GM19324 (cell line): ENCODE results near the gene PIP5KL1.
A peak's percentile ranks its signal among the peaks of the same experiment; 100 is the strongest.

Experiments
- ATAC-seq: cut with Tn5 transposase; IDR thresholded peaks from one replicate; pipeline ENCODE4 v1.9.1; 2021; ENCODE audit warnings: mild to moderate bottlenecking, moderate library complexity; ENCODE audit not compliant: unreplicated experiment, low FRiP score

PIP5KL1 gene

DNA sequence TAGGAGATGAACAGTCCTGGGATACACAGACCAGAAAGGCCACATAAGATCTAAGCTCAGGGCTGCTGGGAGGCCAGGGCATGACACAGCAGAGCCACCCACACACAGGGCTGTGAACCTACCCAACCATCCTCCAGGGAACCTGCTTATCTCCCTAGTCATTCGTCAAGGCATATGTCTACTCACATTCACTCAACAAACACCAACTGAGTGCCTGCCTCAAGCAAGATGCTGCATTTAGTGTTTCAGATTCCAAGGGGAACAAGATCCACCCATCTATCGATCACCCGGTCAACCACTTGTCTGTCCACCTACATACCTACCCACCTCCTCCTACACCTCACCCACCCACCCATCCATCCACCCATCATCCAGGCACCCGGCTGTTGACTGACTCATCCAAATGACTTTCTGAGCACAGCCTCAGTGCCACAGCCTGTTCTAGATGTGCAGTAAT, 5.2 kb upstream of the PIP5KL1 start:
- no peak for ATAC-seq

DNA sequence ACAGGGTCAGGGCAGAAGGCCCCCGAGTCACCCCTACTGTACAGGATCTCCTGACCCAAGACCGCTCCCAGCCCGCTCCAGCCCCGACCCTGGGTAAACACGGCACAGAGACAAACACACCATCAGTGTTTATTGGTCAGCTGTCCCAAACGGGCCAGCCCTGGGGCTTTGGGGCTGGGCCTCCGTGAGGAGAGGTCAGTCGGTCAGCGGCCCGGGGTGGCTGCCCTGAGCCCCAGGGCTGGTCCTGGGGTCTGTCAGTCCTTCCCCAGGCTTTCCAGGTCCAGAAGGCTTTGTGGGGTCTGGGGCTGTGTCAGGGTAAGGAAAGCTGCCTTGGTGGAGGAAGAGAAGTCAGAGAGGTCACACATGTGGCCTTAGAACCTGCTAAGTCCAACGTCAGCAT, 4.4 kb upstream of the PIP5KL1 start:
- no peak for ATAC-seq

DNA sequence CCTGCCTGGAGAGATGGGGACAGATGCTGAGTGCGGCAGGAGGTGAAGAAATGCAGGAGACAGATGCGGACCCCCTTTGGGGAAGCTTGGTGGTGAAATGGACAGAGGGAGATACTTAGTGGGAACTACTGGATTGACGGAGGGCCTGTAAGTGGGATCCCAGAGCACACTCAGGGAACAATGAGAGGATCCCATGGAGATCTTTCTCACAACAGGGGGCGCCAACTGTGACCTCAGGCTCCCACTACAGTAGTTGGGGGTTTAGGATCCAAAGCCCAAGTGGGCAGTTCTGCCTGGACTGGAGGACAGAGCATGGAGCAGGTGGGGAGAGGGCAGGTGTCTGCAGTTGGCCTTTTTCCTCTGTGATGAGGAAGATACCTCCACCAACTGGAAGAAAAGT, 3.7 kb upstream of the PIP5KL1 start:
- ATAC-seq: no peak

DNA sequence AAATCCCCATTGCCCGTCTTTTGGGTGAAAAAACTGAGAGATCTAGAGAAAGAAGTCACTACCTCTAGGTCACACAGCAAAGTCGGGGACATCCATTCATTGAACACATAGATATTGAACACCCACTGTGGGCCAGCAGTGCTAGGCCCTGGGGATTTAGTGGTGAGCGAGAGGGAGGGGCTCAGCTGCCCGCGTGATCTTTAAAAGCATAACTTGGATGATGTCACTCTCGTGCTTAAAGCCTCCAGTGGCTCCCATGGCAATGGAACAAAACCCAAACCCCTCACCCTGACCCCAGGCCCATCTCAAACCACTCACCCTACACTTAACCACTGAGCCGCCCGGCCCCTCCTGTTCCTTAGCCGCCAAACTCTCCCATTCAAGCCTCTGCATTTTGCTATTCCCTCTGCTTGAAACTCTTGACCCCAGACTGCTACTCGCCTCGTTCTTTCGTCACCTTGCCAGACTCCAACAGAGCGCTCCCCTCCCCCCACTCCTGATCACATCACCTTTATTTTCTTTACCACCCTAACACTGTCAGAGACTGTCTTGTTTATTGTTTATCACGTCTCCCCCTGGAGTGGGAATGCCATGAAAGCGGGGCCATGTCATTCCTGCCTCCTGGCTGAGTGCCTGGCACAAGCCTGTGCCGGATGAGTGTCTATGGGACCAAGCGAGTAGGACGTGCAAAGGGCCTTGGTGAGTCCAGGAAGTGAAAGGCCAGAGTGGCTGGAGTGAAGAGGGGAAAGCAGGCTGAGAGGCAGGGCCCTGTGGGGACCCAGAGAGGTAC, 710 bp upstream of the PIP5KL1 start:
- peak; percentile 13 for ATAC-seq

DNA sequence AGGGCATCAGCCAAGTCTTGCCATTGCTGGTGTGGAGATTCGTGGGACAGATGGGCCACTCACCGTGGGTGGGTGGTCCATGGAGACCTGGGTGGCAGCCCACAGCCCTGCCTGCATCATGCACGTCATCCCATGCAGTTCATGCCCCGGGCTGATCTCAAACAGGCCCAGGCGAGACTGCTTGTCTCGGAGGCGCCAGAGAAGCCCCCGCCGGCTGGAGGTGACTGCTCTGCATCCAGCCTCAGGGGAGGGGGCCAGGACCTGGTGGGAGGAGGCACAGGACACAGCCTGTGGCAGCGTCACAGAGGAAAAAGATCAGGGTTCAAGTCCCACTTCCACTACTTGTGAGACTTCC, 975 bp downstream of the PIP5KL1 start:
- no peak for ATAC-seq

DNA sequence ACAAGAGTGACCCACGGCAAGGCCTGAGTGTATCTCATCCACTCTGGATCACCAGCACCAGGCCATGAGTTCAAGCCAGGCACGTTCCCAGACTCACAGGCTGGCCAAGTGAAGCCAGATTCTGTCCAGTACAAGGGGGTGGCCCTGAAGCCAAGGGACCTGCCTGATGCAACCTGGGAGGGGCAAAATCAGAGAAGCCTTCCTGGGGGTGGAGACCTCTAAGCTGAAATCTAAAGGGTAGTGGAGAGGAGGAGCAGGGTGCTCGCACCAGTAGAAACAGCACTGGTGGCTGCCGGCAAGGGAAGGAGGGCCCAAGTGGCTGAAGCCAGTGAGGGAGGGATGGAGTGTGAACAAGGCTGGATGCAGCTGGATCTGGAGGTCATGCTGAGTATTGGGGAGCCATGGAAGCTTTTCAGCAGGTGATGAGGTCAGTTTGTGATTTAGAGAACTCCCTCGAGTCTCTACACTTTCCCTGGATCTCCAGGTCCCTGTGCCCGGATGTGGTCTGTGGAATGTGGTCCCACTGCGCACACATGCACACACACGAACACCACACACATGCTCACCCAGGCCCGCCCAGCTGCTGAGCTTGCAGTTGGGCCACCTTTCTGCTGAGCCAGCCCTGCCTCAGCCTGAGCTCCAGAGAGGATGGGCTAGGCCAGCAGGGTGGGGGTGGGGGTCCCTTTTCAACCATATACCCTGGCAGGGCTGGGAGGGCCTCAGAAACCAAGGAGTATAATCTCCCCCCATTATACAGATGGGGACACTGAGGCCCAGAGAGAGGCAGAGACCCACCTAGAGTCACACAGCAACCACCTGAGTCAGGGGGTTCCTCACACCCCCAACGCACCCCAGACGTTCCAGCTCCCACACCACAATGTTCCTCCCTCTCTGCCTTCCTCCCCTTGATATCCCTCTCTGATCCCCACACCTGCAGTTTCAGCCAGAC, 1.6 kb downstream of the PIP5KL1 start:
- ATAC-seq: no peak

DNA sequence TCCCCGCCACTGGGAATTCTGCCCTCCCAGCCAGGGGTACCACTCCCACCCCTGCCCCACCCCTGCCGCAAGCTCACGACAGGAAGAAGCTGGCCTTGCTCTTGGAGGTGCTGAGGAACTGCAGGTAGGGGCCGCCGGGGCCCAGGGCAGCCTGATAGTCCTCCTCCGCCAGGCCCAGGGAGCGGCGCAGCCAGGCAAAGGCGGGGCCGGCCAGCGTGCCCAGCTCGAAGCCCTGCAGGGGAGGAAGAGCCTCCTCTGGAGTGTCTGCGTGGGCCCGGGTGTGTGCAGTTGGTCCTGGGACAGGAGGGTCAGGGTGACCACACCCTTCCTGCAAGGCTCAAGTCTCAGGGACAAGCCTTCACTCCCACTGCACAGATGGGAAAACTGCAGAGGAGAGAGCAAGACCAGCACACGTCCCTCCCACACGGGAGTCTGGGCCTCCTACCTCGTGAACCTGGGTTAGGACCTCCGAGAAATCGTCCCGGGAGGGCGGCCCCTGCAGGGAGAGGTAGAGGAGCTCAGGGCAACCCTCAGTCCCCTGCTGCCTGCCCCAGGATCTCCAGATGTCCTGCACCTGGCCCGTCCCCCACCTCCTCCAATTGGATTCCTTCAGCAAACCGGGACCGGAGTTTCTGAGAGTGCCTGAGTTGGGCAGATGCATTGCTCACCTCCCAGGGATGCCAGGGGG, 2.4 kb downstream of the PIP5KL1 start:
- ATAC-seq: no peak

DNA sequence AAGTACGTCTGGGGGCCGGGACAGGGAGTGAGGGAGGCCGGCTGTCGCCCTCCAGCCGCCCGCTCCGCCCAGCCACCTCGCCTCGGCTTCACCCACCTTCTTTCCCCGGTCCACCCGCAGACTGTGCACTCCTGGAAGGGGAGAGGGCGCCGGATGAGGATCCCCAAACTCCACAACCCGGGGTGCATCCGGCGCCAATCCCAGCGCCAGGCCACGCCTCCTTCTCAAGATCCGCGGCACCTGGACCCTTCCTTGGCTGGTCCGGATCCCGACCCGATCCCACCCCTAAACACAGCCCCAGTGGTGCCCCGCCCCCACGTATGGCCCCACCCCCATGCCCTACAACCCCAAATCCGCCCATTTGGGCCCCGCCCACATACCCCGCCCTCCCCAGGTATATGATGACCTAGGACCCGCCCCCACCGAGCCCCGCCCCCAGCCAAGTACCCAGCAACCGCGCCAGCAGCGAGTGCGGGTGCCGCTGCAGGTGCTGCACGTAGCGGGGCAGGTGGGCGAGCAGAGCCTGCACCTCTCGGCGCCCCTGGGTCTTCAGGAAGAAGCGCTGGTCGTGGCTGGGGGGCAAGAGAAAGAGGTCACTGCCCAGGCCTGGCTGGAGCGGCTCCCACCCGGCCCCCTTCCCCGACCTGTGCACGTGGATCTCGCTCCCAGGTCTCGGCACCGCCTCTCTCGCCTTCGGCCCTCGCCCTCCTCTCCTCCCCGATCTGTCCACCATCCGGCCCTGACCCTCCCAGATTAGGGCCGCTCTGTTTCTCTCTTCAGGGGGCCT, 3.2 kb downstream of the PIP5KL1 start:
- no peak for ATAC-seq

DNA sequence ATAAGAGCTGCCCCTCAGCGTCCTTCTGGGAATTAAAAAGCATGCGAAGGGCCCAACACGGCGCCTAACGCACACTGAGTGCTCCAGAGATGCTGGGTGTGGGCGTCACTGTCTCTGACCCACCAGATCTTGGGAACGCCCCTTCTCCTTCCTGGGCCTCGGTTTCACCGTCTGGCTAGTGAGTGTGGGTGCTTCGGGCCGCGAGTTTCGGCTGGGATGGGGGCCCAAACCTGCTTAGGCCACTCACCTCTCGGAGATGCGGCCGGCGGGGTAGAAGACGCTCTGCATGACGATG, 3.7 kb downstream of the PIP5KL1 start:
- no peak for ATAC-seq

DNA sequence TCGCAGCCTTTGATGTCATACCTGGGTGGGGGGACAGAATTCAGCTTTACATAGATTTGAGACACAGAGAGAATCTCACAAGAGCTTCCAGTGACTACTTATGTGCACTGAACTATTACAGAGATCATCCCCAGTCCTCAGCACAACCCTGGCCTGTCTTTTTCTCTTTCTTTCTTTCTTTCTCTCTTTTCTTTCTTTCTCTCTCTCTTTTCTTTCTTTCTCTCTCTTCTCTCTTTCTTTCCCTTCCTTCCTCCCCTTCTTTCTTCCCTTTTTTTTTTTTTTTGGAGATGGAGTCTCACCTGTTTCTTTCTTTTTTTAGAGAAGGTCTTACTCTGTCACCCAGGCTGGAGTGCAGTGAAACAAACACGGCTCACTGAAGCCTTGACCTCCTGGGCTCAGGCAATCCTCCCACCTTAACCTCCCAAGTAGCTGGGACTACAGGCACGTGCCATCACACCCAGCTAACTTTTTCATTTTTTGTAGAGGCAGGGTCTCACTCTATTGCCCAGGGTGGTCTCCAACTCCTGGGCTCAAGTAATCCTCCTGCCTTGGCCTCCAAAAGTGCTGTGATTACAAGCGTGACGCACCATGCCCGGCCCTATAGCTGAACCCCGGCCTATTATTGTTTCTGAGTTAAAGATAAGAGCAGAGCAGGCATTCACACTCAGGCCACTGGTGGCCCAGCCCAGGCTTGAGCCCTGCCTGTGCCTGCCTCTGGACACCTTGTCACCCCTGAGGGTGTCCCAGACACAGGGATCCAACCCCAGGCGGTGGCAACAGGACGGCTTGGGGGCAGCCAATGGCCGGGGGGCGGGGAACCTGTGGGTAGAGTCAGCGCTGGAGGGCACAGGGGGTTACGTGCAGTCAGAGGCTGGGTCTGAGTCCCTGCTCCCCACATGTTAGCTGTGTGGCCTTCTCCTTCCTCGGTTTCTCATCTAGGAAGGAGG, 4.3 kb downstream of the PIP5KL1 start:
- ATAC-seq: no peak

DNA sequence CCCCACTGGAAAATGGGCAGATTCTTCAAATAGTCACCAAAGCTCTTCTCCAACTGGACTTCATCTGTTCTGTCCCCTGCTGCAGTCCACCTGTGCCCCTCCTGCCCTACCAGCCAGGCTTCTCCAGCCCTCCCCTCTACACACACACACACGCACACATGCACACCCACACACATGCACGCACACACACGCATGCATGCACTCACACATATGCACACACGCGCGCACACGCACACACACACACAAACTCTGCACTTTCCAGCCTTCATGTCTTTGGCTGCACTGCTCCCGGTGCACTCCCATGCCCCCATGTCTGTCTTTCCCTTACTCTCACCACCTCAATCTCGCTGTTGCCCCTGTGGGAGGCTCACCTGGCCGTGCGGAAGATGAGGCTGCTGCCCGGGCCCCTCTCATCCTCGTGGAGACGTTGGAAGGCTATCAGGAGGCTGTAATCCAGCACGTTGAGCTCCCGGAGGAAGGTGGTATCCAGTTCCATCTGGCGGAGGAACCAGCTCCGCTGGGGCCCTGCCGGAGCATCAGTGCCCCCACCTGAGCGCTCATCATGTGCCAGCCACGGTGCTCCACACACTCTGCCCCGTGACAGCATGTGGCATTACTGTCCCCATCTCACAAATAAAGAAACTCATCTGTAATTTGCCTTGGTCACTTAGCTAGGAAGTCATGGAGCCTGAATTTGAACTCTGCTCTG, 5.7 kb downstream of the PIP5KL1 start:
- ATAC-seq: no peak

DNA sequence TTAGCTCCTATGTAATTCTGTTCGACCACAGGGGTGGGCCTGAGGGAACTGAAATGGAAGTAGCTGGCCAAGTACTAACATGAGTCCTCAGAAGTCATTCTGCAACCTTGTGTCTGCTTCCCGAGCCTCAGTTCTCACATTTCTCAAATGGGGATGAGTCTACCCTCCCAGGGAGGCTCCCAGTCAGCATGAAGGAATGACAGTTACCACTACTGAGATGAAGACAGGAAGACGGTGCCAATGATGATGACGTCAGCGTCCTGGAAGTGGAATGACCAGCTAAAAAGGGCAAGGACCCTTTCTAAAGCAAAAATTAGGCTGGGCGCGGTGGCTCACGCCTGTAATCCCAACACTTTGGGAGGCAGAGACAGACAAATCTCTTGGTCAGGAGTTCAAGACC, 6.8 kb downstream of the PIP5KL1 start:
- no peak for ATAC-seq

DNA sequence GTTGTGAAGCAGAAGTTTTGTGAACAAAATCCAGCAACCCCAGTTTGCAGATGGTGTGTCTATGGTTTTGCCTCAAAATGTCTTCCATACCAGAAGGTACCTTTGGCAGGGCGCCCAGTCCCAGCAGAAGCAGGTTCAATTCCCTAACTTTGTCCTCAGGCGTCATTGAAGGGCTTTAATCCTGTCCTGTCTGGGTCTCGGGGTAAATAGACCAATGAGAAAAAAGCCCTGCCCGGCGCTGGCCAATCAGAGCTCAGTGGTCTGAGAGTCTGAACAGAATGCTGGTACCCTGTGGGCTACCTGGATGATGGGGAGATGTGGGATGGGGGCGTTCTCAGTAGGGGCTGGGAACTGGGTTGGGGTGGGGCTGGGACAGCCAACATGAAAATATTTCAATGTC, 7.5 kb downstream of the PIP5KL1 start:
- ATAC-seq: no peak

DNA sequence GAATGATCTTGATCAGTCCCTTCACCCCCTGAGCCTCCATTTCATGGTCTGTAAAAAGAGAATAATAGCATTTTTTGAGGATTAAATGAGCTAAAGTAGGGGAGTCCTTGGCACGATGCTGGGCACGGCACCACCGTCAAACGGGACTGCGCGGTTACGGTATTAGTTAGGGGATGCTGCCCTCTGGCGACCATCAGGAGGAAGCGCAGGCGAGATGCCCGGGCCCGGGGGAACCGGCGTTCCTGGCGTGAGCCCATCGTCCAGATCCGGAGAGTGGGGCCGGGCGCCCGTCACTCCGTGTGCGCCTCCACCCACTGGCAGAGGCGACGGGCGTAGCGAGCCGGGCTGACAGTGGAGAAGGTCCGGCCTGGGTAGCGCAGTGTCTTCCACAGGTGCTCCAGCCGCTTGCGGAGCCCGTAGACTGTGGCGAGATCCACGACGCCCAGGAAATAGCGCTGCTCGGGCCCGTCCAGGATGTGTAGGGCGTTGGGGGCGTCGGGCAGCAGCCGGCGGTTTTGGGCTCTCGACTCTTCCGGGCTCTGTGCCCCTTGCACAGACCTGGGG, 8.9 kb downstream of the PIP5KL1 start:
- no peak for ATAC-seq

DNA sequence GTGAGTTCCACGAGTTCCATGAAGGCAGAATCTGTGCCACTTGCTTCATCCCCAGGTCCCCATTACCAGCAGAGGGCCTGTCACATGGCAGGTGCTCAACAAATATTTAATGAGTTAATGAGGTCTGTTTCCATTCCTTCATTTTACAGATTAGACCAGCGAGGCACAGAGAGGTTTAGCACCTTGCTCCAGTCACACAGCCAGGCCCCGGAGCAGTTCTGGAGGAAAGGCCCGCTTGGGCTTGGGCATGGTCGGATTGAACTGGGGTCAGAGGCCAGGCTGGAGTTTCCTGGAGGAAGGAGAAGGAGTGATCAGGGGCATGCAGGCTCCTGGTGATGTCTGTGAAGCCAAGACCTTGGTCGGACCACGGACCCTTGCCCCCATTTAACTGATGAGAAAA, 9.8 kb downstream of the PIP5KL1 start:
- ATAC-seq: no peak

DNA sequence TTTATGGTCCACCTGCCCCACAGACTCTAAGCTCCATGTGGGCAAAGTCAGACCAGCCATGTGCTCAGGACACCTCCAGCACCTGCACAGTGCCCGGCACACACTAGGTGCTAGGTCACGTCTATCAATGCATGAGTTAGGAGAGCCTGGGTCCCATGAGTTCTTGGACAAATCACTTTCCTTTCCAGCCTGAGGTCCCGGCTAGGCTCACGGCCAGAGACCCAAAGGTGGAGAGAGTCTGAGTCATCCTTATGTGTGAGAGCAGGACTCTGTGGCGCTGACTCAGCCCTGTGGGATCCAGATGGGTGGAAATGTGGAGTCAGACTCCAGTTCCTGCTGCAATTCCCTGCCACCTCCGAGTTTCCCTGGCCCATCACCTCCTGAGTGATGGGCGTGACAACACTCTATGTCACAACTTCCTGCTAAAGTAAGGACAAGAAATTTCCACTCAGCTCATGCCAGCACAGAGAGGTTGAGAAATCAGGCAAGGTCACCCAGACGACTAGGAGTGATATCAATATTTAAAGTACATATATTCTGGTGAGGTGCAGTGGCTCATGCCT, 11.2 kb downstream of the PIP5KL1 start:
- no peak for ATAC-seq

DNA sequence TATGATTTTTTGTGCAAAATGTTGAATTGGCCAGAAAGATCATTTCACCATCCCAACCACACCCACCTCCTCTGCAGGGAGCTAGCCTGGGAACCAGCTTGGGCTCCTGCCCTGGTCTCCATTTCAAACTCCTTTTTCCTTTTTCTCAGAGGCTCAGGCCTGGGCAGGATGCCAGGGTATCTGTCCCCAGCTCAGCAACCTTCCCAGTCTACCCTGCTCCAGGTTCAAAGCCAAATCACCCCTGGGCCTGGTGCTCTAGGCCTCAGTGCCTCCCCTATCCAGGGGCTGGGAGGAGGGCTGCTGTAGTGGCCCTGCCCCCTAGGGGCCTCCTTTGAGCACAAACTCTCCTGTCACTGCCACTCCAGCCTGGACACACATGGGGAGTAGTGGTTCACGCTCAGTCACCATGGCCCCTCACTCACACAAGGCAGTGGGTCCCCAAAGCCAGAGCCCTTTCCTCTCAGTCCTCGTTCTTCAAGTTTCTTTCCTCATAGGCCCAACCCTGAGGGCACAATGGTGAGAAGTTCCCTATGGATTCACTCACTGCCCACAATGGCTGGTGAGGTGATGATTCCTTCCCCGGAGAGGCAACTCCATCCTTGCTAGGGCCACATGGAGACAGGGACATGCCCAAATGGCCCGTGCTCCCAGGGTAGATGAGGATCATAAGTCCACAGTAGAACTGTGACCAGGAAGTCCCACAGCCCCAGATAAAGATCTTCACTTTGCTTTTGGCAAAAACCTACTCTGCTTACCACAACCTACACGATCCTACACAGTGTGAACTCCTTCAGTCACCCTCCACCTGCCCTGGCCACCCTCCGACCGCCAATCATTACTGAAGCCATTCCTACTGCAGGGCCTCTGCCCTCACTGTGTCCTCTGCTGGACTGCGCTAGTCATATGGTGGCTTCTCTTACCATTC, 12.1 kb downstream of the PIP5KL1 start:
- no peak for ATAC-seq
